CD4-positive, alpha-beta T cell treated with Interleukin-1 beta for 1 hour (primary cell): ENCODE data around the gene YEATS2.
"Not testable (repeated sequence)": the region's sequence is repeated elsewhere in the genome, so short reads cannot be mapped to it uniquely, and the experiment has no call there.

Experiments
- DNase-seq, 2 donors: peaks; one replicate each; pipeline ENCODE4 v3.0.0-alpha.2; 2020 to 2022

YEATS2 gene

DNA sequence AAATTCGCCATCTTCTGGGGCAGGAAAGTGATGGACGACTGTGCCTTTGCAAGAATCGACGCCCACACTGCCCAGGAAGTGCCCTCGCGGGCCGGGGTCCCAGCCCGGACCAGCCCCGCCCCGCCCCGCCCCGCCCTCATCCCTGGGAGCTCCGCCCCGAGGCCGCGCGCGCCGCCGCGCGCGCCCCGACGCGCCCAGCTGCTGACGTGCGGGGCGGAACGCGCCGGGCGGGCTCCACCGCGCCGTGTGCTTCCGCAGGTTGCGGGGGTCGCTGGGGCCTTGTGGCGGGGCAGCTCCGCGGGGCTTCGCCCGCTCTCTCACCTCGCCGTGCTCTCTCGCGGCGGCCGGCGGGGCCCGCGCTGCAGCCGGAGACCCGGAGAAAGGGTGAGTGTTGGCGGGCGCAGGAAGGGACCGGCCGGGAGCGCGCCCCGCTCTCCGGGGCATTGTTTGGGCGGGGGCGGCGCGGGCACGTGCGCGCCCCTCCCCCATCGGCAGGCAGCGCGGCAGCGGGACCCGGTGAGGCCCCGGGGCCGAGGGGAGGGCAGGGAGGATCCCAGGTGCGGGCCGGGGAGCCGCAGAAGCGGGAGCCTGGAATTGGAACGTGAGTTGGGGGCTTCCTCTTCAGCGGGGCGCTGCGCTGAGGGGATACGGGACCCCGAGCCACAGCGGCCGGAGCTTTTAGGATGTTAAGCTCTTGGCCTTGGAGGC, at the start of gene YEATS2:
YEATS2 (plus strand) TSS at position 188 of the 708 bp plus-strand sequence. CDS start 17,366 bp downstream, outside the sequence.
- DNase-seq, result peak; percentile 70 to 80

DNA sequence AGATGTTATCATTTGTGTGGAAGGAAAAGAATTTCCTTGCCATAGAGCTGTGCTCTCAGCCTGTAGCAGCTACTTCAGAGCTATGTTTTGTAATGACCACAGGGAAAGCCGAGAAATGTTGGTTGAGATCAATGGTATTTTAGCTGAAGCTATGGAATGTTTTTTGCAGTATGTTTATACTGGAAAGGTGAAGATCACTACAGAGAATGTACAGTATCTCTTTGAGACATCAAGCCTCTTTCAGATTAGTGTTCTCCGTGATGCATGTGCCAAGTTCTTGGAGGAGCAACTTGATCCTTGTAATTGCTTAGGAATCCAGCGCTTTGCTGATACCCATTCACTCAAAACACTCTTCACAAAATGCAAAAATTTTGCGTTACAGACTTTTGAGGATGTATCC, 47.0 kb upstream of the YEATS2 start:
- DNase-seq, result no peak

DNA sequence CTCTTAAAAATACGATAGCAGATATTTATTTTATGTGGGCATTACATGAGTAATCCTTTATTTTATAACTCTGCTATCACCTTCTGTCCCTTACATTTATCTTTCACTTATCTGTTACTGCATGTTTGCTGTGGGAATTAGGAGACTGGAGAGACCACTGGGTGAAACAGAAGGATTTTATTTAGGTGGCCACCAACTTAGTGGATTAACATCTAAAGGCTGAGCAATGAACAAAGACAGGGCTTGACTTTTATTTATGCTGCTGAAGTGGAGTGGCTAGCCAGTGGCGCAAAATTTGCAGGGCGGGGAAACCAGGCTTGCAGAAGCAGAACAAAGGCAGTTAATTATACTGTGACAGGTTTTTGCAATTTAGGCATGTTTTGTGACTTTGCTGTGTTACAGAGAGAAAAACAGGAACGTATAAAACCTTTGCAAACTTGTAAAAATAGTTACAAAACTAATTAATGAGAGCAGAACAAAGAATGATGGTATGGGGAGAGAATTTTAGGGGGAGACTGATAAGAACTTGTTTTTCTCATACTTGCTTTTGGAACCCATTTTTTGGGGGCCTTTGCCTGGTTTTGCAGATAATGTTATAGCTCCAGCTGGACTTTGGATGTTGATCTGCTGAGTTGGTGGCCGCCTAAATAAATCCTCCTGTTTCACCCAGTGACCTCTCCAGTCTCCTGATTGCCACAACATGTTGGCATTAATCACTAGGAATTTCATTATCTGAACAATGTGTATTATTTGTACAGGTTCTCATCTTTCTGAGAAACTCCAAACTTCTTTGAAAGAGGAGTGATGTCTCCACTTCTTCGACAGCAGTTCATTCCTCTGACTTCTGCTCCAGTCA, 44.2 kb upstream of the YEATS2 start:
- peak in 1 of 2 donors; percentile 22 for DNase-seq

DNA sequence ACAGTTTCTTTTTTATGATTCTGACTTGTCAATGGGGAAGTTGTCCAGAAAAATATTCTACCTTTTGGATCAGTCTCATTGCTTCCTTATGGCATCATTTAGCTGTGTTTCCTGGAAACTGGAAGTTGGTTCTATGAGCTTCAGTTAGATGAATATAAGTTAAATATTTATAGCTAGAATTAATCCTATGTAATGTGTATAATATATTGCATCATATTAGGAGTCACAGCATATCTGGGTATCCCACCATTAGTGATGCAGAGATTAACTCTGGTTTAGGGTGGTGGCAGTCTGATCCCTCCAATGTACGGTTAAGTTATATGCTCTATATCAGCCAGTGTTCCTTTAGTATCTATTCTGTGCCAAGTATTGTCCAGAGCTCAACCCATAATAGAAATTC, 42.9 kb upstream of the YEATS2 start:
- no peak for DNase-seq

DNA sequence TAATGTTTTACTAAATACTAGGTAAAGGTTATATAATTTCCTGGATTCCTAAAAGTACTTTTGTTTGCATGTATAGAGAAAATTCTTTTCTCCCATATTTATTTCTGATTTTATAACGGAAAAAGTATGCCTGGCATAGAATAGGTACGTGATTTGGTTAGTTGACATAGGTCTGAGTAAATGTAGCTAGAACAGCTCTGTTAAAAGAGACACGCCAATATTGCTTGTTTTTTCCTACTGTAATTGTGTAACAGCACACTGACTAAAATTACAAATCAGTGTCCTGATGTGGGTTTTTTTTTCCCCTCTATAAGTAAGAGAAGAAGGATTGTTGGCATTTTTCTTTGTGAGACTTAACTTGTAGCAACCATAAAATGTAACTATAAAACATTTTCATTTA, 35.5 kb upstream of the YEATS2 start:
- DNase-seq, result no peak

DNA sequence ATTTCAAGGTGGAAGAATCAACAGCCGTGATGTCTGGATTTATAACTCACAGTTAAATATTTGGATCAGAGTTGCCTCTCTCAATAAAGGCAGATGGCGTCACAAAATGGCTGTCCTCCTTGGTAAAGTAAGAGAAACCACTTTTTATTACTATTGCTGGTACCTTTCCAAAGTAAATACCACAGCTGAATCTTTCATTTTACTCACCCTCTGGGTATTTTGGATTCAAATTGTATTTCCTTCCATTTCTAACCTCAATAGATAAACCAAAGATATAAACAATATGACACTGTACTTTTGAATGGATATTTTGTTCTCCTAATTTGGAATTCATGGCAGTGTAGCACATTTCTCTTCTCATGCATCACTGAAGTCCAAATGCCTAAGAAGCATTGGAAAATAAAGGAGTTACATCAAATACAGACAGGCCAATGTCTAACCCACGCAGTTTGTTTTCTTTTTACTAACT, 32.6 kb upstream of the YEATS2 start:
- no peak for DNase-seq

DNA sequence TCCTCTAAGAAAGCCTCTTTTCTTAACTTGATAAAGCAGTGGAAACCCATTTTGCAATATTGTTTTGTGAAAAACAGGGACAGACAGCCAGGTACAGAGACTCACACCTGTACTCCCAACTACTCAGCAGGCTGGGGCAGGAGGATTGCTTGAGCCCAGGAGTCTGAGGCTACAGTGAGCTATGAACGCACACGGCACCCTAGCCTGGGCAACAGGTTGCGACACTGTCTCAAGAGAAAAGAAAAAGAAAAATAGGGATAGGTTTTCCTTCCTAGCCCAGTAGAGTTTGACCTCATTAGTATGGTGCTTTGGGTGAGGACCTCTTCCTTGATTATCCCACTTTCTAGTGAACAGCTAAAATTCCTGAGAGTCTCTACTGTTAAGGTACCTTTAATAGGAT, 17.5 kb upstream of the YEATS2 start:
- DNase-seq, result no peak

DNA sequence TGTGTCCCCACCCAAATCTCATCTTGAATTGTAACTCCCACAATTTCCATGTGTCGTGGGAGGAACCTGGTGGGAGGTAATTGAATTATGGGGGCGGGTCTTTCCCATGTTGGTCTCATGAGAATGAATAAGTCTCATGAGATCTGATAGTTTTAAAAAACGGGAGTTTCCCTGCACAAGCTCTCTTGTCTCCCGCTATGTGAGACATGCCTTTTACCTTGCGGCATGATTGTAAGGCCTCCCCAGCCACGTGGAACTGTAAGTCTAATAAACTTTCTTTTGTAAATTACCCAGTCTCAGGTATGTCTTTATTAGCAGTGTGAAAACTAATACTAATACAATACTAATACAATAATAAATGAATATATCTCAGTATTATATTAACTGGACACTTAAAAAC, 9.9 kb upstream of the YEATS2 start:
- no peak for DNase-seq

DNA sequence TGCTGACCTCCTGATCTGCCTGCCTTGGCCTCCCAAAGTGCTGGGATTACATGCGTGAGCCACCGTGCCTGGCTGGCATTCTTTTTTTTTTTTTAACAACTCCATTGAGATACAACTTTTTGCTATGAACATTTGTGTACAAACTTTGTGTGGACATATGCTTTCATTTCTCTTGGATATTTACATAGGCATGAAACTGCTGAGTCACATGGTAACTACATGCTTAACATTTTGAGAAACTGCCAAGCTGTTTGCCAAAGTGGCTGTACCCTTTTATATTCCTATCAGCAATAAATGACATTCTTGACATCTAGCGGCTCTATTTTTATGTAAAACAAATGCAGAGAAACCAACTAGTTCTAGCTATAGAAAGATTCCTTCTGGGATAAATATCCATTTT, 8.7 kb upstream of the YEATS2 start:
- DNase-seq, result no peak

DNA sequence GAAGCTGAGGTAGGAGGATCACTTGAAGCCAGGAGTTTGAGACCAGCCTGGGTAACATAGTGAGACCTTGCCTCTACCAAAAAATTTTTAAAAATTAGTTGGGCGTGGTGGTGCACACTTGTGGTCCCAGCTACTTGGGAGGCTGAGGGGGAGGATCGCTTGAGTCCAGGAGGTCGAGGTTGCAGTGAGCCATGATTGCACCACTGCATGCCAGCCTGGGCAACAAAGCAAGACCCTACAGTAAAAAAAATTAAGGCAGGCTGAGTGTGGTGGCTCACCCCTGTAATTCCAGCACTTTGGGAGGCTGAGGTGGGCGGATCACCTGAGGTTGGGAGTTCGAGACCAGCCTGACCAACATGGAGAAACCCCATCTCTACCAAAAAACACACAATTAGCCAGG, 8.0 kb upstream of the YEATS2 start:
- DNase-seq, result not testable (repeated sequence)

DNA sequence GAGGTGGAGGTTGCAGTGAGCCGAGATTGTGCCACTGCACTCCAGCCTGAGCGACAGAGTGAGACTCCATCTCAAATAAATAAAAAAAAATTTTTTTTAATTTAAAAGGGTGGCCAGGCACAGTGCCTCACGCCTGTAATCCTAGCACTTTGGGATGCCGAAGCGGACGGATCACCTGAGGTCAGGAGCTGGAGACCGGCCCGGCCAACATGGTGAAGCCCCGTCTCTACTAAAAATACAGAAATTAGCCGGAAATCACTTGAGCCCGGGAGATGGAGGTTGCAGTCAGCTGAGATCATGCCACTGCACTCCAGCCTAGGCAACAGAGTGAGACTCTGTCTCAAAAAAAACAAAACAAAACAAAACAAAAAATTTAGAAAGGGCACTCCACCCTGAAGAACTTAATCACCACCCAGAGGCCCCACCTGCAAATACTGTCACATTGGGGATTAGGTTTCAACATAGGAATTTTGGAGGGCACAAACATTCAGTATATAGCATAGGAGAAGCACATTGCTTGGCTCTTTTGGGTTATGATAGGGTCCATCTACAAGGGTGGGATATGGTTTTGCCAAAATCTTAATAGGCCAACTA, 7.1 kb upstream of the YEATS2 start:
- DNase-seq, result no peak

DNA sequence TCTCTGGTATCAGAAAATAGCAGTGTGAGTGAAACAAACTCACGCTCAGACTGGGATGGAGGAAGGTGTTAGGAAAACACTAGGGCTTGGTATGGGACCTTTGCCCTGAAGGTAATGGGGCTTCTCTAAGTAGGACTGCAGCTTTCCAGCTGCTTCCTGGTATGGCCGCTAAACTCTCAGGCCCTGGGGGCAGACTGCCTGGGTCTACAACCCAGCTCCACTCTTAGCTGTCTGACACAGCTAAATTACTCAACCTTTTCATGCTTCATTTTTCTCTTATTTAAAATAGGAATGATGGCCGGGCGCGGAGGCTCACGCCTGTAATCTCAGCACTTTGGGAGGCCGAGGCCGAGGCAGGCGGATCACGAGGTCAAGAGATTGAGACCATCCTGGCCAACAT, 5.2 kb upstream of the YEATS2 start:
- no peak for DNase-seq

DNA sequence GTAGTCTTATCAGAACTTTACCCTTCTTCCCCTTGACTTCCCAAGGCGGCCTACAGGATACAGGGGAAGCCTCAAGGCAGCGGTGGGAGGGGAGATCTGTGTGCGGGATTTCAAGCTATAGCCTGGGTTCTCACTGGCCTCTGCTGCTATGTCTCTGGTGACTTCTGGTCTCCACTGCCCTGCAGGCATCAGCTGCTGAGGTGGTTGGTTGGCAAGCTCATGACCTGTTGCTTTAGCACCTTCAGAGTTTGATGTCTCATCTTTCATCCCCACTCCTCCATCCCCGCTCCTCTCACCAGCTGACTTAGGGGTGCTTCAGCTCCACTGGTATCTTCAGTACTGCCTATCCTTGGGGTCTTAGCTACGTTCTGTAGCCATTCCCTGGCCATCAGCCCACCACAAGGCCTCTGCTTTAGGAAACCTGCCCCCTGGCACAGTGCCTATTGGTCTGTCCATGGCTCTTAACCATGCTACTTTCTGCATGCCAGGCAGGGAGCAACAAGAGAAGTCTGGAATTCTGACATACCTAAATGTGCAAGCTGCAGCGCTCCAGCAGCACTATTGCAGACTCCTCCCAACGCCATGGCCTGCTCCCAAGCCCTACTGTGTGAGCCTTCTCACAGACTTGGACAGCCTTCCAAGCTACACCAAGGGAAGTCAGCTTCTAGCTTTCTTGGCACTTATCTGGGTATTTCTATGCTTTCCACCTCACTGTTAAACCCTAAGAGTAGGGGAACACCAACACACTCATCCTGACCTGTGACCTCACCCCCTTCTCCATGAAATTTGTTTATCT, 1.8 kb upstream of the YEATS2 start:
- no peak for DNase-seq

DNA sequence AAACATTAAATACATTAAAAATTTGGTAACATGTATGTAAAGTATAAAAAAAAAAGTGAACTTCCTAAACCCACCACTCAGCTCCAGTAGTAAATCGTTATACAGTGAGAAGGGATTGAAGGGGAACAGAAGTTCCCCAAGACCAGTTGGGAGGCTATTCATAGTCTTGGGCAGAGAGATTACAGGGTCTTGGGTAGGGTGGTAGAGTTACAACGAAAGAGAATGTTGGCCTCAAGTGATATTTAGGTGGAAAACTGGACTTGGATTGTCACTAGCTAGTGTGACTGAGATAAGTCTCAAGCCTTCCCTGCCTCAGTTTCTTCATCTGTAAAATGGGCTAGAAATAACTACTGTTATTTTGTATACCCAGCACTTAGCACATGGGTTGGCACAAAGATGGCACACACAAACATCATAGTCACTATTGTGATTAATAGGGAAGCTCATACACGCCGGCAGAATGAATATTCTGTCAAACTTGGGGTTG, 431 bp upstream of the YEATS2 start:
- DNase-seq, result no peak

DNA sequence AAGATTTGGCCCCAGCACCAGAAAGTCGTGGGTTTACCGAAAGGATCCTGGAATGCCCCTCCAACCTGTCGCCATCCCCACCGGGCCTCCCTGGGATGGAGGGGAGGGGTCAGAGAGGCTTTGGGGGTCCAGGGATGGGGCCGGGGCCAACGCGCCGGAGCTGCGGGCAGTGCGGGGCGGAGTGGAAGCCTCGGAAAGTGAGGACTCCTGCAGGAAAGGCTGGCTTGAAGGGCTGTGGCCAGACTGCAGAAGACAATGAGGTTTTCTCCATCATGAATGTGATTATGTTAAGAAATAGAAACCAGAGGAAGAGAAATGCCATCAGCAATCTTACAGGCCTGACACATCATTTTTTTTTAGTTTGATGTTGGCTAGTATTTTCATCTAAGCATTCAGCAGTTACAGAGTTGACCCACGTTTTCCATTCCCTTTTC, 738 bp downstream of the YEATS2 start:
- DNase-seq, result peak; percentile 1 to 26

DNA sequence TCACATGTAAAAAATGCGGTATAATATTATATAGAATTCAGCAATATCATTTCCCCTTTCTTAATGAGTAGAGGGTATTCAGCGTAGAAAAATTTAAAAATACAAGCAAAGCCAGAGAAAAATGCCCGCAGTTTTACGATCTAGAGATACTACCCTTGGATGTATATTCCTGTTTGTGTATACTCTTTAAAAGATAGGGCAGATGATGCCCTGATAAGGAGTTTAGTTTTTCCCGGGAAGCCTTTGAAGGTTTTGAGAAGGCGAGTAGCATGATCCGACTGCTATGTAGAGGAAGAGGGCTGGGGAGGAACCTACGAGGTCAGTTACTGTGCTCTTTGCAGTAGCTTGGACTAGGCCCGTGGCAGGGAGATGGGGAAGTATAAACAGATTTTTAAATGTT, 1.2 kb downstream of the YEATS2 start:
- peak in 1 of 2 donors; percentile 17 for DNase-seq

DNA sequence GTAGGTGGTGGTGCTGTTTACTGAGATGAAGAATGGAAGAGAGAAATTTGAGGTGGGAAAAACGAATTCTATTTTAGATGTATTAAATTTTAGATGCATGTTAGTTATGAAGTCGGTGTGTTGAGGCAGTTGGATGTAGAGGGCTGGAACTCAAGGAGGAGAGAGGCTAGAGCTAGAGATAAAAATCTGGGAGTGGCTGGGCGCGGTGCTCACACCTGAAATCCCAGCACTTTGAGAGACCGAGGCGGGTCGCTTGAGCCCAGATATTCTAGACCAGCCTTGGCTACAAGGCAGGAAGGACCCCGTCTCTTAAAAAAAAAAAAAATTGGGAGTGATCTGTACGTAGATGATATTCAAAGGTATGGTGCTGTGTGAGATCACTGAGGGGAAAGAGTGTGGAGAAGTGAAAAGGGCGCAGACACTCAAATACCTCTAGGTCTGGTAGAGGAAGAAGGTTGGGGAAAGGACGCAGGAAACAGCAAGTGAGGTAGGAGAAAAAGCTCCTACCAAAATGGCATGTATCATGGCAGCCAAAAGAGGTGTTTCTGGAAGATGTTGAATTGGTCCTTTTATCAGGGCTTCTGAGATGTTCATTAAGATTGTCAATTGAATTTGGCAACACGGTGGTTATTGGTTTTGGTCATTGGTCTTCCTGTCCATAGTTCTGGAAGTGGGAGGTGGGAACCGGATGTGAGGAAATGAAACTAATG, 1.8 kb downstream of the YEATS2 start:
- DNase-seq, result peak in 1 of 2 donors; percentile 8

DNA sequence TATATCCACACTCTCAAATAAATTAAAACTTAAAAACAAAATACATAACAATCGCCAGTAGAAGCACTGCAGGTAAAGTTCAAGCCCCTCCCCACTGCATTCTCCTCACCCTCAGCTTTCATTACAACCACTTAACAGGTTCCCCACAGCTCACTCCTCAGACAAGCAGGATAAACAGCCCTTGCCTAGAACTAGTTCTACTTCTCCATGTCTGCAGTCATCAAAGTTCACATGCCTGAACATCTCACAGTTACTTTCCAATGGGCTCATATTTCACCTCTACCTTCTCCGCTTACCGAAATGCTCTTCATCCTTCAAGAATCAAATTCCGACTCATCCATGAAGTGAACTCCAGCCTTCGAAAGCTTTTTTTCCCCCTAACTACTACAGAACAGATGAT, 4.1 kb downstream of the YEATS2 start:
- no peak for DNase-seq

DNA sequence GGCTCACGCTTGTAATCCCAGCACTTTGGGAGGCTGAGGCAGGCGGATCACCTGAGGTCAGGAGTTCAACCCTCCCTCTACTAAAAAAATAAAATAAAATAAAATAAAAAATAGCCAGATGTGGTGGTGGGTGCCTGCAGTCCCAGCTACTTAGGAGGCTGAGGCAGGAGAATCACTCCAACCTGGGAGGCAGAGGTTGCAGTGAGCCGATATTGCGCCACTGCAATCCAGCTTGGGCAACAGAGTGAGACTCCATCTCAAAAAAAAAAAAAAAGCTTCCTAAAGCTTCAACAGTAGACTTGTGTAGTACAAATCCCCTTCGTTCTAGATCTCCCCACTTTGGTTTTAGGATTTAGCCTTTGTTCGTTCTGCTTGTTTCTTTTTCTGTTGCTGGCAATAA, 6.3 kb downstream of the YEATS2 start:
- not testable (repeated sequence) for DNase-seq

DNA sequence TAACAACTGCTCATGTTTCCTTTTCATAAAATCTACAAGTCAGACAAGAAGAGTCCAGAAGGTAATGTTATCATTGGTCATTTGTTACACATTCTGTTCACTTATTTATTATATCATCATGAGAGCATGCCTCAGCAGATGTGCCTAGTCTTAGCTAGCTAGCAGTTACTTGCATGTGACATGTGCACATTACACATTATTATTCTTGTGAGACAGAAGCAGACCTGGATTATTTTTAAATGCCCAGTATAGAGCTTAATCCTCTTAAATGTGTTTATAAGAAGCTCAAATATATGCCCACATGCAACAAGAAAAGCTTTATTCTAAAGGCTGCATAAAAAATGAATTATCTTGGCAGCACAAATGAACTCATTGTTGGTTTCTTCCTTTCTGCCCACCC, 12.6 kb downstream of the YEATS2 start:
- DNase-seq, result no peak

DNA sequence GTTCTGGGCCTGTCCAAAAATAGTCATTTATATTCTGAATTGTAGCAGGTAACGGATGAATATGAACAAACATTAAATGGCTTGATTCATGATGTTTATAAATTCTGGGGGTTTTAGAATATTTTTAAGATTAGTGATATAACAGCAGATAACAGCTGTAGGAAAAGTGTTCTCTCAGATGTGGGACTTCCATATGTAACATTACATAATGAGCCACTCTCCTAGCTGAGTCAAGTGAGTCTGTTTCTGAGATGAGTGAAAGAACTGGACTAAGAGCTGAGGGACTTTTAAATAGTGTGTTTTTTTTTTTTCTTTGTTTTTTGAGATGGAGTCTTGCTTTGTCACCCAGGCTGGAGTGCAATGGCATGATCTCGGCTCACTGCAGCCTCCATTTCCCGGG, 13.9 kb downstream of the YEATS2 start:
- no peak for DNase-seq

DNA sequence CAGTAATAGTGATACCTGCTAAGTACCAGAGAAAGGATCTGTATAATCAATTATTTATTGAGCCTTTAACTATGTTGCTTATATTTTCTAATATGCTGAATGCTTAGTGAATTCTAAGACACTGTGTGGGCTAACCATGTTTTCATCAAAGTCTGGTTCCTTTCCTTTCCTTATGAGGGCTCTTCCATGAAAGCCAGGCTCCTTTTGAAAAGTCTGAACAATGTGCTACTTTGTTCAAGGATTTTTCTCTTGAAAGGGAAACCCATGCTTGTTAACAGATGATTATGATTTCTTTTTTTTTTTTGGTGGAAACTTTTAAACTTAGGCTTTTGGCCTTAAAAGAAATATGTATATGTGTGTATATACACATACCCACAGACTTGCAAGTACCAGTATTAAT, 17.0 kb downstream of the YEATS2 start:
- DNase-seq, result no peak
